Activated B cell treated with CpG ODN at 0.5 μM for 24 hours (primary cell): ENCODE data around the gene FIBIN. TPM values are rescaled to one million over a fixed set of nuclear protein-coding genes. Genes with fewer than 3 reads are reported as not detected.
"Not testable (repeated sequence)": the region's sequence is repeated elsewhere in the genome, so short reads cannot be mapped to it uniquely, and the experiment has no call there.

Experiments
- ATAC-seq: fragments of 200-7000 bp; cut with Tn5 transposase; one replicate; pipeline ENCODE4 v1.10.0; 2021; ENCODE audit warnings: low read depth, mild to moderate bottlenecking, moderate library complexity
- CTCF ChIA-PET: fragments of 350-600 bp; sonication (Branson Sonifier 250); formaldehyde crosslinking; loops from one replicate; lab custom pipeline; 2021; ENCODE audit warnings: antibody characterized with exemption; lab: Charles Lee
- POLR2A ChIA-PET: fragments of 350-600 bp; sonication (Branson Sonifier 250); formaldehyde crosslinking; loops from one replicate; lab custom pipeline; 2021; ENCODE audit warnings: antibody characterized with exemption; lab: Charles Lee
- DNase-seq: peaks from one replicate; pipeline ENCODE4 v3.0.0; 2022
- H3K27ac Mint-ChIP-seq: one replicate; pipeline ENCODE4 v1.8.0; 2020; ENCODE audit warnings: mixed read lengths
- H3K27me3 Mint-ChIP-seq: one replicate; pipeline ENCODE4 v1.8.0; 2021; ENCODE audit warnings: mixed read lengths
- H3K36me3 Mint-ChIP-seq: one replicate; pipeline ENCODE4 v1.8.0; 2021; ENCODE audit warnings: low read depth, mixed read lengths
- H3K4me1 Mint-ChIP-seq: one replicate; pipeline ENCODE4 v1.8.0; 2021; ENCODE audit warnings: mixed read lengths
- H3K4me3 Mint-ChIP-seq: one replicate; pipeline ENCODE4 v1.8.0; 2020; ENCODE audit warnings: mild to moderate bottlenecking, mixed read lengths
- H3K9me3 Mint-ChIP-seq: one replicate; pipeline ENCODE4 v1.8.0; 2020; ENCODE audit warnings: mixed read lengths
- intact Hi-C: fragments of 100-400 bp; cut with micrococcal nuclease; formaldehyde crosslinking; loops from one replicate; pipeline ENCODE4 v1.15.1; 2024
- total RNA-seq: library from RNA; stranded (reverse); gene quantifications from 2 replicates; pipeline ENCODE4 v1.2.3, GENCODE V29; 2022
- TF ChIP-seq, protein P1 (sequence below): fragments of 200-600 bp; IDR thresholded peaks from one replicate; pipeline ENCODE4 v1.8.0; 2022; ENCODE audit warnings: antibody characterized with exemption, mild to moderate bottlenecking

FIBIN gene
- total RNA-seq, 1 donor from 2014 or later = not detected

- POLR2A ChIA-PET = no interaction called here
- no peak for ATAC-seq
- H3K27ac Mint-ChIP-seq = no peak overlapping the region
Measured at GRCh38 chr11:26971961-26972360, 22.0 kb upstream of the FIBIN start.

DNA sequence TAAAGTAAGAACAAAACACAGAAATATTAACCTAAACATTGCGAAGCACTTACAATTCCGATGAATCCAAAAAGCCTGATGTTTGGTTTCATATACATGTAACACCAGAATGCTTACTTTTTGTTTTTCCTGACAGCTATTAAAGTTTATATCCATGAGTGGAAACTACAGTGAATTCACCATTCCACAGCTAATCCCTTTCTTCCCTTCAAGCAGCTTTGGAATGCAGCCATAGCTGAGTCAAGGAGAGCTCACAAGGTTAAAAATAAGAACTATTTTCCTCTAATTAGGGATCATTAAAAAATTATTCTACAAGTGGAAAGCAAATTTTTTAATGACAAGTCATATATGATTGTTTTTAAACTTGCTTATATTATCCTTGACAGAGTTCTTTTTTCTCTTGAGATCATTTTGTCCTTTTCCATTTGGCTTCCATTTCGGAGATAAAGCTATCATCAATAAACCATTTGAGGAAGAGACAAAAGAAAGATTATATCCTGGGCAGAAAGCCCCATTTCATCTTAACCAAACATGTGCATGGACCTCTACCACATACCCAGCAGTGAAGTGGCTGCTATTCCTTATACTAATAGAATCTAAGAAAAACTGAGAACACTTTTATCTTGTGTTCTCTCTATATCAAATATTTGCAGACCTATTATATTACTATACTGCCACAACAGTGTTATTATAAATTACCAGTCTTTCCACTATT is 19.7 kb upstream of the FIBIN start:
- H3K27me3 Mint-ChIP-seq = no peaks in the 10 kb centered on the region
- DNase-seq = no peak
- intact Hi-C loops = no loop called here
- H3K4me3 Mint-ChIP-seq = no peak overlapping the region
- H3K4me1 Mint-ChIP-seq = no peaks in the 10 kb centered on the region
- ATAC-seq = no peak
- peaks cover 6% of the 10 kb centered on the region for H3K9me3 Mint-ChIP-seq
- no peak overlapping the region for H3K27ac Mint-ChIP-seq
- TF ChIP-seq, protein P1, sequence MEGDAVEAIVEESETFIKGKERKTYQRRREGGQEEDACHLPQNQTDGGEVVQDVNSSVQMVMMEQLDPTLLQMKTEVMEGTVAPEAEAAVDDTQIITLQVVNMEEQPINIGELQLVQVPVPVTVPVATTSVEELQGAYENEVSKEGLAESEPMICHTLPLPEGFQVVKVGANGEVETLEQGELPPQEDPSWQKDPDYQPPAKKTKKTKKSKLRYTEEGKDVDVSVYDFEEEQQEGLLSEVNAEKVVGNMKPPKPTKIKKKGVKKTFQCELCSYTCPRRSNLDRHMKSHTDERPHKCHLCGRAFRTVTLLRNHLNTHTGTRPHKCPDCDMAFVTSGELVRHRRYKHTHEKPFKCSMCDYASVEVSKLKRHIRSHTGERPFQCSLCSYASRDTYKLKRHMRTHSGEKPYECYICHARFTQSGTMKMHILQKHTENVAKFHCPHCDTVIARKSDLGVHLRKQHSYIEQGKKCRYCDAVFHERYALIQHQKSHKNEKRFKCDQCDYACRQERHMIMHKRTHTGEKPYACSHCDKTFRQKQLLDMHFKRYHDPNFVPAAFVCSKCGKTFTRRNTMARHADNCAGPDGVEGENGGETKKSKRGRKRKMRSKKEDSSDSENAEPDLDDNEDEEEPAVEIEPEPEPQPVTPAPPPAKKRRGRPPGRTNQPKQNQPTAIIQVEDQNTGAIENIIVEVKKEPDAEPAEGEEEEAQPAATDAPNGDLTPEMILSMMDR = no peak
- H3K36me3 Mint-ChIP-seq = no peaks in the 10 kb centered on the region
- CTCF ChIA-PET = no interaction called here
- POLR2A ChIA-PET = no interaction called here

More at GRCh38 chr11:26971961-26972360, 22.0 kb upstream of the FIBIN start:
- Mint-ChIP-seq H3K4me1 (no peaks in the 10 kb centered on the region), H3K27me3 (no peaks in the 10 kb centered on the region), H3K9me3 (no peaks in the 10 kb centered on the region), H3K36me3 (no peaks in the 10 kb centered on the region), H3K4me3 (no peak overlapping the region)
- CTCF ChIA-PET = no interaction called here
- intact Hi-C loops = no loop called here
- TF ChIP-seq, protein P1 = no peak
- no peak for DNase-seq

DNA sequence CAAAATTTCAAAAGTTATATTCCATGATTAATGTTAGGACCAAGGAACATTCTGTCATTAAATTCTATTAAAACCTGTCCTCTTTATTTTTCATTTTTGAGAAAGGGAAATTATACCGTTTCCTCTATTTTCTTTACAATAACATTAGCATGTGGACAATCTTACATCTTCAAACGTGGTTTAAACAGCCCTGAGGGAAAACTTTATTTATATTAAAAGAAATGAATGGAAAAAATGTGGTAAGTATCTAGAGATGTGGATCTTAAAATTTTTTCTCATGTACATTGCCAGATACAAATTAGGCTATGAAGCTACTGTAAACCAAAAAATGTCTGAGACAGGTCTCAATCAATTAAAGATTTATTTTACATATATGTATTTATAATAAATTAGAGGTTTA is 18.9 kb upstream of the FIBIN start:
- ATAC-seq = no peak
- CTCF ChIA-PET = no interaction called here
- POLR2A ChIA-PET = no interaction called here
- Mint-ChIP-seq H3K4me1 (no peaks in the 10 kb centered on the region), H3K27me3 (no peaks in the 10 kb centered on the region), H3K9me3 (peaks cover 12% of the 10 kb centered on the region), H3K27ac (no peak overlapping the region), H3K36me3 (no peaks in the 10 kb centered on the region), H3K4me3 (no peak overlapping the region)
- DNase-seq = no peak
- TF ChIP-seq, protein P1 = no peak
- intact Hi-C loops = no loop called here

DNA sequence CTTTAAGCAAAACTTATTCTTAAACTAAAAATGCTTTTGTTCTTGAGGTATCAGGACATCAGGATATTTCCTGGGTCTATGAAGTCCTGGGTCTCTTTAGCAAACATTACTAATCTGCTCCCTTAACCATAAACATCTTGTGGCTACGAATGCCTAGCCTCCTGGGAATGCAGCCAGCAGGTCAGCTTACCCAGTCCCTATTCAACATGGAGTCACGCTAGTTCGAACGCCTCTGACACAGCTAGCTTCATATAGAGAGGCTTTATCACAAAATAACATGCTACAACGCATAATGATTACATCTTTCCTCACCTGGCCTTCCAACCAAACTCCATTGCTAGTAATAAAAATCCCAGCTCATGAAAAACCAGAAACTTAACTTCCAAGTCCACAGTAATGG is 17.5 kb upstream of the FIBIN start:
- intact Hi-C loops = no loop called here
- ChIA-PET CTCF (no interaction called here), POLR2A (no interaction called here)
- no peak for DNase-seq
- Mint-ChIP-seq H3K27ac (no peak overlapping the region), H3K36me3 (no peaks in the 10 kb centered on the region), H3K4me3 (no peak overlapping the region), H3K27me3 (no peaks in the 10 kb centered on the region), H3K9me3 (peaks cover 12% of the 10 kb centered on the region), H3K4me1 (no peaks in the 10 kb centered on the region)
- ATAC-seq = no peak
- TF ChIP-seq, protein P1 = no peak

GRCh38 chr11:26977209-26977608 is 16.7 kb upstream of the FIBIN start:
- POLR2A ChIA-PET, CTCF ChIA-PET, H3K36me3 Mint-ChIP-seq, H3K27ac Mint-ChIP-seq, H3K27me3 Mint-ChIP-seq, intact Hi-C loops, H3K4me1 Mint-ChIP-seq, ATAC-seq, DNase-seq, H3K4me3 Mint-ChIP-seq: not testable (repeated sequence)
- H3K9me3 Mint-ChIP-seq = peaks cover 12% of the 10 kb centered on the region

DNA sequence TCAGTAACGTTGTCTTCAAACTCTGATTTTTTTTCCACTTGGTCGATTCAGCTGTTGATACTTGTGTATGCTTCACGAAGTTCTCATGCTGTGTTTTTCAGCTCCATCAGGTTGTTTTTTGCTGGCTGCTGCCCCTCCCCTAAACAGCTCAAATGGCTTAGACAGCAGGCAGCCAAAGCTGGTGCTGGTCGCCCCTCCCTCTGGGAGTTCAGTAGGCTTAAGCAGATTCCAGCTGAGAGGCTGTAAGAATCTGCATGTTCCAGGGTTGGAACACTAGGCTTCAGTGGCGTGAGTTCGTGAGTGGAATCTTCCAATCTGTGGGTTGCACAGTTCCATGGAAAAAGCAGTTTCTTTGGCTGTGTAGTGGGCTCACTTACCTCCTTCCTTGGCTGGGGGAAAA is 10.3 kb upstream of the FIBIN start:
- no peak for DNase-seq
- Mint-ChIP-seq H3K36me3 (no peaks in the 10 kb centered on the region), H3K27me3 (no peaks in the 10 kb centered on the region), H3K4me1 (no peaks in the 10 kb centered on the region), H3K27ac (no peak overlapping the region), H3K4me3 (no peak overlapping the region), H3K9me3 (peaks cover 10% of the 10 kb centered on the region)
- no peak for ATAC-seq
- CTCF ChIA-PET = no interaction called here
- POLR2A ChIA-PET = no interaction called here
- intact Hi-C loops = no loop called here
- TF ChIP-seq, protein P1 = no peak
